IPS-18a (cell line): Measurements from ENCODE around the gene WSB1.

ENCODE experiments used
- H3K27ac ChIP-seq: one replicate; pipeline ENCODE4 v1.5.1; 2013; ENCODE audit warnings: low read length
- H3K27me3 ChIP-seq: one replicate; pipeline ENCODE4 v1.6.1; 2013; ENCODE audit warnings: mild to moderate bottlenecking, low read length; ENCODE audit not compliant: control insufficient read depth, insufficient read depth
- H3K36me3 ChIP-seq: one replicate; pipeline ENCODE4 v1.6.1; 2013; ENCODE audit warnings: low read depth, low read length; ENCODE audit not compliant: control insufficient read depth
- H3K4me1 ChIP-seq: one replicate; pipeline ENCODE4 v1.6.1; 2013; ENCODE audit warnings: low read depth, low read length; ENCODE audit not compliant: control insufficient read depth
- H3K4me3 ChIP-seq: one replicate; pipeline ENCODE4 v1.5.1; 2013; ENCODE audit warnings: low read length
- H3K9ac ChIP-seq: one replicate; pipeline ENCODE4 v1.6.1; 2013; ENCODE audit warnings: mild to moderate bottlenecking, low read length, moderate library complexity
- H3K9me3 ChIP-seq: one replicate; pipeline ENCODE4 v1.6.1; 2013; ENCODE audit warnings: low read depth, low read length; ENCODE audit not compliant: control insufficient read depth

Gene WSB1

GRCh38 chr17:27296428-27296979 is 2.6 kb downstream of the WSB1 start:
- H3K27ac ChIP-seq: no peak overlapping the region
- peaks cover 10% of the 10 kb centered on the region for H3K4me1 ChIP-seq
- no peaks in the 10 kb centered on the region for H3K36me3 ChIP-seq
- peak overlapping the region; percentile 97 for H3K4me3 ChIP-seq
- H3K9ac ChIP-seq: no peak overlapping the region
- H3K9me3 ChIP-seq: no peaks in the 10 kb centered on the region
- no peaks in the 10 kb centered on the region for H3K27me3 ChIP-seq

- Histone ChIP-seq H3K36me3 (peaks cover 3% of the 10 kb centered on the region), H3K9ac (no peak overlapping the region), H3K27ac (no peak overlapping the region), H3K4me3 (no peak overlapping the region), H3K4me1 (peaks cover 4% of the 10 kb centered on the region), H3K27me3 (no peaks in the 10 kb centered on the region), H3K9me3 (no peaks in the 10 kb centered on the region)
Measured at GRCh38 chr17:27299384-27300049, 5.6 kb downstream of the WSB1 start.

GRCh38 chr17:27303734-27304133 is 9.8 kb downstream of the WSB1 start:
- Histone ChIP-seq H3K4me3 (no peak overlapping the region), H3K36me3 (peaks cover 37% of the 10 kb centered on the region)

GRCh38 chr17:27306276-27306835 is 12.4 kb downstream of the WSB1 start:
- no peak overlapping the region for H3K9ac ChIP-seq
- no peaks in the 10 kb centered on the region for H3K27me3 ChIP-seq
- no peaks in the 10 kb centered on the region for H3K4me1 ChIP-seq
- H3K9me3 ChIP-seq: no peaks in the 10 kb centered on the region
- H3K36me3 ChIP-seq: peaks cover 63% of the 10 kb centered on the region
- H3K27ac ChIP-seq: no peak overlapping the region
- H3K4me3 ChIP-seq: no peak overlapping the region

More at GRCh38 chr17:27303734-27304133, 9.8 kb downstream of the WSB1 start:
- no peaks in the 10 kb centered on the region for H3K9me3 ChIP-seq
- H3K27me3 ChIP-seq: no peaks in the 10 kb centered on the region
- no peak overlapping the region for H3K27ac ChIP-seq
- H3K4me1 ChIP-seq: no peaks in the 10 kb centered on the region
- H3K9ac ChIP-seq: no peak overlapping the region

GRCh38 chr17:27310565-27311110 is 16.7 kb downstream of the WSB1 start:
- H3K27me3 ChIP-seq: no peaks in the 10 kb centered on the region
- no peak overlapping the region for H3K27ac ChIP-seq
- no peak overlapping the region for H3K4me3 ChIP-seq
- H3K9me3 ChIP-seq: no peaks in the 10 kb centered on the region
- H3K36me3 ChIP-seq: peaks cover 88% of the 10 kb centered on the region
- H3K9ac ChIP-seq: no peak overlapping the region
- no peaks in the 10 kb centered on the region for H3K4me1 ChIP-seq

- no peak overlapping the region for H3K27ac ChIP-seq
- peaks cover 82% of the 10 kb centered on the region for H3K36me3 ChIP-seq
Measured at GRCh38 chr17:27313301-27313700, 19.4 kb downstream of the WSB1 start.

GRCh38 chr17:27315322-27315721 is 21.4 kb downstream of the WSB1 start:
- Histone ChIP-seq H3K36me3 (peaks cover 68% of the 10 kb centered on the region), H3K27me3 (no peaks in the 10 kb centered on the region), H3K9me3 (no peaks in the 10 kb centered on the region), H3K9ac (no peak overlapping the region), H3K27ac (no peak overlapping the region), H3K4me3 (no peak overlapping the region), H3K4me1 (no peaks in the 10 kb centered on the region)

More at GRCh38 chr17:27313301-27313700, 19.4 kb downstream of the WSB1 start:
- Histone ChIP-seq H3K4me3 (no peak overlapping the region), H3K9me3 (no peaks in the 10 kb centered on the region), H3K9ac (no peak overlapping the region), H3K27me3 (no peaks in the 10 kb centered on the region), H3K4me1 (no peaks in the 10 kb centered on the region)

GRCh38 chr17:27315796-27316465 is 22.0 kb downstream of the WSB1 start:
- Histone ChIP-seq H3K27me3 (no peaks in the 10 kb centered on the region), H3K9me3 (no peaks in the 10 kb centered on the region), H3K27ac (no peak overlapping the region), H3K36me3 (peaks cover 62% of the 10 kb centered on the region), H3K9ac (no peak overlapping the region), H3K4me3 (no peak overlapping the region), H3K4me1 (no peaks in the 10 kb centered on the region)

GRCh38 chr17:27318228-27318627 is 24.3 kb downstream of the WSB1 start:
- H3K36me3 ChIP-seq: peaks cover 41% of the 10 kb centered on the region
- no peak overlapping the region for H3K4me3 ChIP-seq
- no peaks in the 10 kb centered on the region for H3K4me1 ChIP-seq
- no peaks in the 10 kb centered on the region for H3K27me3 ChIP-seq
- no peak overlapping the region for H3K27ac ChIP-seq
- no peak overlapping the region for H3K9ac ChIP-seq
- no peaks in the 10 kb centered on the region for H3K9me3 ChIP-seq

- Histone ChIP-seq H3K4me1 (no peaks in the 10 kb centered on the region), H3K27ac (no peak overlapping the region), H3K36me3 (peaks cover 37% of the 10 kb centered on the region), H3K4me3 (no peak overlapping the region), H3K9me3 (no peaks in the 10 kb centered on the region), H3K9ac (no peak overlapping the region), H3K27me3 (no peaks in the 10 kb centered on the region)
Measured at GRCh38 chr17:27318633-27319032, 24.7 kb downstream of the WSB1 start.

- Histone ChIP-seq H3K27ac (no peak overlapping the region), H3K4me3 (no peak overlapping the region), H3K27me3 (no peaks in the 10 kb centered on the region), H3K9ac (no peak overlapping the region), H3K9me3 (no peaks in the 10 kb centered on the region), H3K36me3 (peaks cover 29% of the 10 kb centered on the region), H3K4me1 (no peaks in the 10 kb centered on the region)
Measured at GRCh38 chr17:27319541-27320221, 25.8 kb downstream of the WSB1 start.
